HT1080 (cell line): ENCODE results near the gene CSN1S1. TPM values are rescaled to one million over a fixed set of nuclear protein-coding genes. Genes with fewer than 3 reads are reported as not detected.
"Not testable (repeated sequence)": the region's sequence is repeated elsewhere in the genome, so short reads cannot be mapped to it uniquely, and the experiment has no call there.

Experiments
- DNase-seq: peaks from one replicate; pipeline ENCODE4 v3.0.0-alpha.2; 2015; ENCODE audit warnings: low read depth
- polyA plus RNA-seq, 2 experiments: library from polyadenylated mRNA; depleted of rRNA; stranded (reverse); fragments of >200 nt; gene quantifications; 2 replicates each; pipeline ENCODE4 v1.2.3, GENCODE V29; 2015
- total RNA-seq: library from RNA; depleted of rRNA; stranded (reverse); fragments of >200 nt; shearing (Covaris generic); gene quantifications from 2 replicates; pipeline ENCODE4 v1.2.3, GENCODE V29; 2014; rRNA removed

Gene CSN1S1, protein sequence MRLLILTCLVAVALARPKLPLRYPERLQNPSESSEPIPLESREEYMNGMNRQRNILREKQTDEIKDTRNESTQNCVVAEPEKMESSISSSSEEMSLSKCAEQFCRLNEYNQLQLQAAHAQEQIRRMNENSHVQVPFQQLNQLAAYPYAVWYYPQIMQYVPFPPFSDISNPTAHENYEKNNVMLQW
- not detected in 2 replicates for total RNA-seq
- polyA plus RNA-seq (2015; cell fraction: cytosol; rRNA removed) = not detected in 2 replicates
- not detected in 2 replicates for polyA plus RNA-seq (2015; cell fraction: nucleus; rRNA removed)

DNA sequence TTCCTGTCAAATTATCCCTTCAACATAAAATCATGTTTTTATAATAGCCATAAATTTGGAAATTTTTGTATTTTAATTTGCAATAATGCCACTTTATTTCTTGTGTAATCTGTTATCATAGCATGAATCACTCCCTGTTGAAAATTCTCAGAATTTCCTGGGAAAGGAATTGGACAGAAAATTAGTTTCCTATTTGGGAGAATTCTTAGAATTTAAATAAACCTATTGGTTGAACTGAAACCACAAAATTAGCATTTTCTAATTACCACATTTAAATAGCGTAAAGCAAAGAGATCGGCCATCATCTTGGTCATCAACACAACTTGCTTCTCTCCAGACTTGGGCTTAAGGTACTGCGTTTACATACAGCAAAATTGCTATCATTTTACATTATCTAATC is at the start of gene CSN1S1:
TSS of gene CSN1S1 (plus strand) at position 301 of the 400 bp plus-strand sequence. CDS start 1,488 bp downstream, outside the sequence.
- DNase-seq = no peak

DNA sequence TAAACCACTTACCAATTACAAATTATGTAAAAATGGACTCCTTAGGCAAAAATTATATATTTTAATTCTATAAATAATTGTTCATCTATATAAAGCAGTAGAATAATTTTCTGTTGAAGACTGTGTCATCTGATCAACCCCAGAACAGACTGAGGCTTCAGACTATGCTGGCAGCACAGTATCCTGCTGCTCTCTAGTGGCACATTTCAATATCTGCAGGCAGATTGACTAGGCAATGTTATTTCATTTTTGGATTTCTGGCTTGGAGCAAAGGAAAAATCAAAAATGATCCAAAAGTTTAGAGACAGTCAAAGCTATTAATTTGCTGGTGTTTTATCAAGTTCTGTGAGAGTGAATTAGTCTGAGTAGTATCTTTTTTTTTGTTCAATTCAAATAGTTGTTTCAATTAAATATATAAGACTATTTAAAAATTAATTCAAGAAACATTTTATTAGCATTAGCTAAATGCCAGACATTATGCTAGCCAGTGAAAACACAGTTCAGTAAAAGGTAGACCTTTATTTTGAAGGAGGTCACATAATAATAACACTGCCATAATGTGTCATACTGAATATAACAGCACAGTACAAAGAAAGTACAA is 49.6 kb upstream of the CSN1S1 start:
- no peak for DNase-seq

DNA sequence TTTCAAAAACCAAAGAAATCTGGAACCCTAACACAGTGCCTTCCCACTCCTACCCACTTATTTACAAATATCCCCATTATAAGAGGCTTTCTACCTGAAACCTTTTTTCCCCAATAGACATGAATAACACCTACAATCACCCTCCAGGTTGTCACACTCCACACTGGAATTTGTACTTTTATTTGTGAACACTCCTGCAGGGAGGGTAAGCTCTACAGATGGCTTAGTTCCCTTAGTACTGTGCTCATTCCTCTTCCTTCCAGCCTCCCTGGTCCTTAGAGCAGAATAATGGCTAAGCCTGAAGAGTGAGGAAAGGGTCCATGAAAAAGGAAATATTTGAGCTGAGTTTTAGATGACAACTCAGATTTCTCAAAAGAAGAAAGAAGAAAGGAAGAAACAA is 48.7 kb upstream of the CSN1S1 start:
- no peak for DNase-seq

DNA sequence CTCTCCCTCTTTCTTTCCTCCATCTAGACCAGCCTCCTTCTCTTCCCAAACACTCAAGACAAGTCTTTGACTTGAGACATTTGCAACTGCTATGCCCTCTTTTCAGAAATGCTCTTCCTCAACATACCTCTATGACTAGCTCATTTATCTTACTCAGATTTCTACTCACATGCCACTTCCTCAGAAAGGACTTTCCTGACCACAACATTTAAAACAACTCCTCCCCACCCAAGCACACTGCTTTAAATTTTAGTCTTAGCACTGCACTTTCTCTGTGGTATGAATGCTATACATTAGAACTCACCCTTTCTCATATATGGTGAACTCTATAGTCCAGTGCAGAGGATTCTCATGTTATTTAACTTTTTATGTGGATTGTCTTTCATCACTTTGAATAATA is 42.5 kb upstream of the CSN1S1 start:
- DNase-seq = peak; percentile 56

DNA sequence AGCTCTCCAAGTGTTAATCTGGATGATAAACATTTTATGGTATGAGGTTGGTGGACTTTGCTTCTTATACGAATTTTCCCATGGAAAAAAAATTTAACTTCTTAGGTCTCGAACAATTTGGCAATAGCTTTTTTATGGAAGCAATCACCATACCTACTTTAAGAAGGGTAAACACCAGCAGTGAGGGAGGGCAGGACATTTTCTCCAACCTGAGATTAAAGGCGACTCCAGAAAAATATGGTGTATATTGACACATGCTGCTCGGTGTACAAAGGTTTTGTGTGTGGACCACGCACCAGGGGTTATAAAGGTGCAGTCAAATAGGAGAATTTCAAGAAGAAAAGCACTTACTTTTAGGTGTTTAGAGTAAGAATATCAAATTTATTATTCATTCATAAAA is 36.7 kb upstream of the CSN1S1 start:
- DNase-seq = no peak

DNA sequence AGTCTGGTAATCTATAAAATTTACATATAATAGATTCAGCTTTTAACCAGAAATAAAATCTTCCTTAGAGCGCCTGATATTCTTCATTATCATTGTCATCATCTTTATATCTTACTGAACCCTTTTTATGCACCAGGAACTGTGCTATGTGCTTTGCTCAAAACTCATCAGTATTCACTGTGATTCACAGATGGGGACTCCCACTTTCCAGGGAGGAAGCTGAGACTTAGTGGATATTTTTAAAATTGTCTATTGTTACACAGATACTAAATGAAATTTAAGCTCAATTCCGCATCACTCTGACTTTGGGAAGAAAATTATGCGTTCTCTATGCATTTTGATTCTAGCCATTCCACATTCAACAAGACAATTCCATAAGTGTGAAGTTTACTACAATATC is 36.1 kb upstream of the CSN1S1 start:
- no peak for DNase-seq

DNA sequence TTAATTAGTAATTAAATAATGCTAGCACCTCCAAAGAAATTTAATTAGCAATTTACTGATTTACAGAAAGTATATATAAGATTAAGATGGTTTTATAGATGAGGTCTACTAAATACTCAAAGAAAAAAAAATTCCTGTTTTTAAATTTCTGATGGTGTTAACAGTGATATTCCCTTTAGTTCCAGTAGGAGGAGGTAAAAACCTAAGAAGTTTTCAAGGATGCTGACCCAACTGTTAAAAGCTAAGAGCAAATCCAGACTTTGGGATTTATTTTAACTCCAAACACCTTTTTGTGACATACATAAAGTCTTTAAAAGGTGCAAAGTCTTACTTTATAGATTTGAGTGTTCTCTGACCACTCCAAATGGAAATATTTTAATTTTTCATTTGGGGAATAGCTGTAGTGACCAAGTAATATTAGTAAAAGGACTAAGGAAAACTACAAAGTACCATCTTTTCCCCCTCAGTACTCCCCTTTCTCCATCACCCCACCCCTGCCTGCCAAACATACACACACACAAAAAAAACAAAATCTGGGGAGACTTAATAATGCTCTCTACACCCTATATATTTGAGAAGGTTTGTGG is 34.2 kb upstream of the CSN1S1 start:
- DNase-seq = no peak

DNA sequence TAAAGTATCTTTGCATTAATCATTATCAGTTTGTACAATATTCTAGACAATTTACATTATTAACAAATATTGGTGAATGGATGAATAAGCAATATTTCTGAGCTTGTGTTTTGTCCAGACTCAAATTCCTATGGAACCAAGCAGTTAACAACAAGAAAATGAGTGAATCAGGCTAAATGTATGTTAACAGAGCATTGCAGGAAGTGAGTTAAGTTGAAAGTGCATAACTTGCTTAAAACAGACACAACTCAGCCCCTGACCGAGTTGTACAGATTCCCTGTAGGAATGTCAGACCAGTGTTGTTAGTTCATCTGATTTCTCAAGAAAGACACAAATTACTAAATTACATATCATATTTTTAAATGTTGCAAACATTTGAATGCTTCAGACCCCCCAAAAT is 23.7 kb upstream of the CSN1S1 start:
- DNase-seq = peak; percentile 25

DNA sequence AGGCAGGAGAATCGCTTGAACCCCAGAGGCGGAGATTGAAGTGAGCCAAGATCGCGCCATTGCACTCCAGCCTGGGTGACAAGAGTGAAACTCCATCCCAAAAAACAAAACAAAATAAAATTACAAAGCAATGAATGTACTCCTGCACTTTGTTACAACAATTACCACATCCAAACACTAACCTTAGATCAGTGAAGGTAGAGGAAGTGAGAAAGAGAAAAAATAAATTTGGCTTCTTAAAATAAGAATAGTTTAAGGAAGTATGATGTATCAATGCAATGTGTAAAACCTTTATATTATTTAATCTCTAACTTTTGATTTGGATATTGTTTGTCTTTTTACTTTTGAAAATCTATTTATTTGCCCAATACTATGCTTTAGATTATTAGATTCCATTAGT is 21.7 kb upstream of the CSN1S1 start:
- DNase-seq = no peak

DNA sequence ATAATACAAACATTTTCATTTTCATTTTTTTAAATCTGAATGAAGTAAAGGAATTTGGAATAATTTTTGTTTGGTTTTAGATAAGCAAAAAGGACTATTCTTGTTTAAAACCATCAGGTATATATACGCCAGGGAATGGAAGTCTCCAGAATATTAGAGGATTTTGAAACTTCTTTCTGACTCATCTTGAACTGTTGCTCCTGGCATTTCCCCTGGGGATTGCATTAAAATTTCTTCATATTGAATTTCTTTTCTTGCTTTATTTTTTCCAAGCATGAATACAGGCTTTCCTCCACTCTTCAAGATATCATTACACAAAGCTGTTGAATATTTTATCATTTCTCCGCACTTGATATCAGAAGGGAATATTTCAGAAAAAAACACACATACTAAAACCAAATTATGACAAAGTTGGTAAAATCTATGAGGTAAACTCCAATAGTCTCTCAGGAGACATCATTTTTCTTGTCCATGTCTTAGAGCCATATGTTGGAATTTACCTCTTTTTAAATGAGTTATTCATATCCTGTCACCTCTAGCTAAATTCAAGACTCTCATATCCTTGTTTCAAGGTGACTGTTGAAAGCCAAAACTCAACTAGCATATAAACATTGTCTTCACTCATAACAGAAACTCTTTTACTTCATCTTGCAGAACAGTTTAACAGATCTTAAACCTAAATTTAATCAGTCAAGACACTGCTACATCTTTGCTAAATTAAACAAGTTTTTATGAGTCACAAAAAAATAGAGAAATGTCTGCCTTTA is 20.7 kb upstream of the CSN1S1 start:
- no peak for DNase-seq

DNA sequence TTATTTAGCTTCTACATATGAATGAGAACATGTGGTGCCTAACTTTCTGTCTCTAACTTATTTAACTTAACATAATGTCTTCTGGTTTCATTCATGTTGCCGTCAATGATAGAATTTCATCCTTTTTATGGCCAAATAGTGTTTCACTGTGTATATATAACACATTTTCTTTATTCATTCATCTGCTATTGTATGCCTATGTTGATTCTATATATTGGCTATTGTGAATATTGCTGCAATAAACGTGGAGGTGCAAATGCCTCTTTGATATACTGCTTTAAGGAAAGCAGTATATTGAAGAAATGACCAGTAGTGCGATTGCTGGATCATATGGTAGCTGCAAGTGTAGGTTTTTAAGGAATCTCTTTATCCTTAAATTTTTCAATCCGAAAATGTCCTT is 10.0 kb upstream of the CSN1S1 start:
- no peak for DNase-seq

DNA sequence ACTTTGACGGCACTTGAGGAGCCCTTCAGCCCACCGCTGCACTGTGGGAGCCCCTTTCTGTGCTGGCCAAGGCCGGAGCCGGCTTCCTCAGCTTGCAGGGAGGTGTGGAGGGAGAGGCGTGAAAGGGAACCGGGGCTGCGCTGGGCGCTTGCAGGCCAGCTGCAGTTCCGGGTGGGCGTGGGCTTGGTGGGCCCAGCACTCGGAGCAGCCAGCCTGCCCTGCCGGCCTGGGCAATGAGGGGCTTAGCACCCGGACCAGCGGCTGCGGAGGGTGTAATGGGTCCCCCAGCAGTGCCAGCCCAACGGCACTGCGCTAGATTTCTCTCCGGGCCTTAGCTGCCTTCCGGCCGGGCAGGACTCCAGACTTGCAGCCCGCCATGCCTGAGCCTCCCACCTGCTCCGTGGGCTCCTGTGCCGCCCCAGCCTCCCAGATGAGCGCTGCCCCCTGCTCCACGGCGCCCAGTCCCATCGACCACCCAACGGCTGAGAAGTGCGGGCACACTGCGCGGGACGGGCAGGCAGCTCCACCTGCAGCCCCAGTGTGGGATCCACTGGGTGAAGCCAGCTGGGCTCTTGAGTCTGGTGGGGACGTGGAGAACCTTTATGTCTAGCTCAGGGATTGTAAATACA is 7.0 kb upstream of the CSN1S1 start:
- not testable (repeated sequence) for DNase-seq

DNA sequence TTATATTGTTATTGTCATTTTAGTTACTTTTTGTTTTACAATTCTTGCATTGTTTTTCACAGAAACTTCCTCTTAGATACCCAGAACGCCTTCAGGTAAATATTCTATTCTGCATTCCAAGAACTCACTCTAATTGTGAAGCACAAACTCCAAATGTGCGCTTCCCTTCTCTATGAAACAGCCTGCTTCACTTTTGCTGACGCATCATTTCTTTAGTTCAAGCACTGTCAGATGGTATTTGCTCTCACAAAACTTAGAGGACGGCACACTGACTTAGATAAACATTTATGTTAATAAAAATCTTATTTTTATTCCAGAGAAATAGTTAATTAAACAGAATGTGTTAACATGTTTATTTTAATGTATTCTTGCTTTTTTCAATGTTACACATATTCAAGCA is 3.3 kb downstream of the CSN1S1 start:
- no peak for DNase-seq

DNA sequence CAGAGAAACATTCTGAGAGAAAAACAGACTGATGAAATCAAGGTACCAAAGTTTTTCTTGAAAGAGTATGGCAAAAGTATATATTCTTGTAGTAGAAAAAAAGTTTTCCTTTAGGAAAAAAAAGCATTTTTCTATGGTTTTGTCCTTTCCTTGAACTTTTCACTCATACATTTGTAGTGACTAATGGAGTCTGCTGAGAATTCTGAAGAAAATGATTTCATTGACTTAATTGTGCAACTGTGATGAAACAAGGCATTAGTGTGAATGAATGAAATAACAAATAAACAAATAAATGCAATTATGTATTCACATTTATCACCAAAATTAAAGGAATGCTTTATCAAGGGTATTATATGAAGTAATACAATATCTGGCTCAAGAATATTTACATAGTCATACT is 5.7 kb downstream of the CSN1S1 start:
- DNase-seq = no peak

DNA sequence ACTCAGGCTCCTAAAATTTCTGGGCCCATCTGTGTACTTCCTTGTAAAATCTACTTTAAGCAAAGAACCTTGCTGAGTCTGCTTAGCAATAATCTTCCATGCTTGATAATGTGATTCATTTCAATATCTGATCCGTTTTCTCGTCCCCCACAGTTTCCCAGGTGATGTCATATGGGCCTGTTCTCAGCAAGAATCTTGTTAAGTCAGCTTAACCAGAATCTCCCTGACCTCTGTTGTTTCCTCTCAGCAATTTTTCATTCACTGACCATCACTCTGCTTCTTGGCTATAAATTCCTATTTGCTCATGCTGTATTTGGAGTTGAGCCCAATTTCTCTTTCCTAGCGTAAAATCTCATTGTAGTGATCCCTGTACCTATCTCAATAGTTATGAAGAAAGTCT is 20.7 kb downstream of the CSN1S1 start:
- no peak for DNase-seq

DNA sequence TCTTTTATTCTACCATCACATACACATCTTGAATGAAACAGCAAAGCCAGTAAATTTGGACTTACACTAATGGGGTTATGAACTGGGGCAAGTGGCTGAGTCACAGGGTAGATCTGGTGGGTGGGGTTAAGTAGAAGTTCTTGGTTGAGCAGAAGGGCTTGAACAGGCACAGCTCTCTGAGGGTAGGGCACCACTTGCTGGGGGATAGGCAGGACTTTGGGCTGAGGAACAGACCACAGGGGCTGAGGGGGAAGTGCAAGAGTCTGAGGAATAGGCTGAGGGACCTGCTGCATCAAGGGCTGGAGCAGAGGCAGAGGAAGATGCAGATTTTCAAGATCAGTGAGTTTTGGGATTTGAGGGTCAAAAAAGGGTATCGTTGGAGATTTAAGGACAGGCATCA is 26.3 kb downstream of the CSN1S1 start:
- DNase-seq = no peak

DNA sequence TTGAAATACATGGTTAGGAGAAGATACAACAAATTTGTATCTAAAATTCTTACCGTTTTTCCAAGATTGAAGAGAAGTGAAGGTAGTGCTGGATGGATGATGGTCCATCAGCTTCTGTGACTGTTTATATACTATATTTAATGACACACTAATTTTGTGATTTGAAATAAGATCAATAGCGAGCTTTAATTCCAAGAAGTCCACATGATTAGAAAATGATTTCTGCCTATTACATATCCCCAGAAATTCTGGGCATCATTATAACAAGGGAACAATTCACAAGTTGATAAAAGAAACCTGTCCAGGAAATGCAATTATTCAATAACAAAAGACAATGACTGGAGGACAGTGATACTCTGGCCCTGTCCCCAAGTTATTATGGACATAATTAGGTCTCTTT is 34.8 kb downstream of the CSN1S1 start, which contains the start of gene CSN2:
TSS of gene CSN2 (minus strand) at position 101 of the 400 bp plus-strand sequence. CDS start 4,733 bp downstream, outside the sequence.
- no peak for DNase-seq

DNA sequence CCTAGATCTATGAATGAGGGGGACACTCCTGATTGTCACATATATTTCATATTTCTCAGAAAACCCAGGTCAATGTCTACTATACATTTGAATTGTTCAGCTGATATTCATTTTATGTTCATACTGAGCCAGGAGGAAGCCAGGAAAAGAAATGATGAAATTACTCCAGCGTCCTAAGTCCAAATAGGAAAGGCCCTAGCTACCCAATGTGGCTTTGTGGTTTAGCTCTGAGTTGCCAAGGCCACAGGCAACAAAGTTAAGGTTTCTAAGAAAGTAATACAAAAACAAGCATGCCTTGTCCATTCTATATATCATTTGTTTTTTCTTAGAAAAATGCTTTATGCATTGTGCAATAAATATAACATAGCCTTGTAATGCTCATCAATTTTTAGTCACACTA is 39.2 kb downstream of the CSN1S1 start:
- peak; percentile 13 for DNase-seq

DNA sequence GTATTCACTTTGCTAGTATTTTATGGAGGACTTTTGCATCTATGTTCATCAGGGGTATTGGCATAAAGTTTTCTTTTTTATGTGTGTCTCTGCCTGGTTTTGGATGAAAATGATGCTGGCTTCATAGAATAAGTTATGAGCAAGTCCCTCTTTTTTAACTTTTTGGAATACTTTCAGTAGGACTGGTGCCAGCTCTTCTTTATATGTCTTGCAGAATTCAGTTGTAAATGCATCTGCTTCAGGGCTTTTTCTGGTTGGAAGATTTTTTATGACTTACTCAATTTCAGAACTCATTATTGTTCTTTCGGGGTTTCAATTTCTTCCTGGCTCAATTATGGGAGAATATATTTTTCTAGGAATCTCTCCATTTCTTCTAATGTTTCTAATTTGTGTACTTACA is 43.8 kb downstream of the CSN1S1 start:
- DNase-seq = no peak

DNA sequence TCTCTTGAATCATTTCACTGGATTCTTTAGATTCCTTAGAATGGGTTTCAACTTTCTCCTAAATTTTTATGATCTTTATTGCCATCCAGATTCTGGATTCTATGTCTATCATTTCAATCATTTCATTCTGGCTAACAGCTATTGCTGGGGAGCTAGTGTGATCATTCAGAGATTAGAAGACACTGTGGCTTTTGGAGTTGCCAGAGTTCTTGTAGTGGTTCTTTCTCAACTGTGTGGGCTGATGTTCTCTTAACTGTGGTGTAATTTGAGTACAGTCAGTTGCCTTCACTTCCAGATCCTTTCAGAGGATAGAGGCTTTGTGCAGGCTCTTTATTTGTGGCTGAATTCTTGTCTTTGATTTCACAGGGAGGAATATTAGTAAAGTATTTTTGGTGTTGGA is 46.7 kb downstream of the CSN1S1 start:
- DNase-seq = no peak

DNA sequence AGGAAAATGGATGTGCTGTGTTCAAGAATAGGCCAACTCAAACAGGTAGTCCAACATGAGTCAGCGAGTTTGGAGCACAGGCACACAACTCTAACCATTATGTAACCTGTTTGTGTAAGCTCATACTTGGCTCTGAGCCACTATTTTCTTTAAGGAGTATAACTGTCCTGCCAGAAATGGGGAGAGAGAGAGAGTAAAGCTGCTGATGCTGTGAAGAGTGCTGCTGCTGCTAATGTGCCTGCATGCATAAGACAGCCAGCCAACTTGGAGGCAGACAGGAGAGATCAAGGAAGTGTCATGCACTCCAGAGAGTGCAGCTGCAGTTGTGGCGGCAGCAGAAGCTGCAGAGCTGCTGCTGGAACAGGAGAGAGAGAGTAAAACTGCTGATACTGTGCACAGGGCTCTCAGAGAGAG is 53.2 kb downstream of the CSN1S1 start:
- peak; percentile 65 for DNase-seq

DNA sequence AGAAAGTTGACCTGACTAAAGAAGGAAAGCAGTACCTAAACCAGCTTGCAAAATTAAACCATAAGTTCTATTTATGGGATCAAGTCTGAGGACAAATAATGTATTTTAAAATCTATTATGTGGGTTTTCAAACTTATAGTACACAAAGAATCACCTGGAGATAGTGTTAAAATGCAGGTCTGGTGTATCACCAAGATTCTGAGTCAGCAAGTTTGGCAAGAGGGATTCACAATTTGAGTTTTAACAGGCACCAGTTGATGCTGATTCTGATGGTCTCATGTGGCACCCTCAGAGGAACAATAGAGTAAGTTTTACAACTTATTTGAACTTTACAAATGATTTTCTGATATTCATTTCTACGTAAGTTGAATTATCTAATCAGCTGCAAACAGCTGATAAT is 55.8 kb downstream of the CSN1S1 start:
- DNase-seq = no peak
